GM21360 (cell line): ENCODE measurements around the gene TACC2.

Experiments used
- ATAC-seq: cut with Tn5 transposase; IDR thresholded peaks from one replicate; pipeline ENCODE4 v1.9.1; 2021; ENCODE audit warnings: mild to moderate bottlenecking, moderate library complexity; ENCODE audit not compliant: unreplicated experiment

The TACC2 gene

GRCh38 chr10:122290833-122291532 lies 302.0 kb downstream of the TACC2 start:
- no peak for ATAC-seq

DNA sequence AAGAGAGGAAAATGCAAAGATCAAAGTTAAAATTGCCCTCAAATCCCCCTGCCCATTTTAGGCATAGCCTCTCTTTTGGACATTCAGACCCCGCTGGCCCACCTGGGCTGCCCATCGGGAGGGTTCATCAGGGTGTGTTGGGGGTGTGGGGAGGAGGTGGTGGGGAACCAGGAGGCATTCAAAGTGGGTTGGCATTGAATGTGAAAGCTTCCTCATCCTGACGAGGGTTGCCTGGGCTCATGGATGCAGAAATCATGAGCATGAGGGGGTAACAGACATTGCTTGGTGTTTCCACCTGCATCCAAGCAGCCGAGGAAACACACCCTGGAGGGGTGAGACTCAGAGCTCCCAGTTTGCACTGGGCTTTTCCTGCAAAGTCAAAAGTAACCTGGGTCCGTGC lies 302.8 kb downstream of the TACC2 start:
- ATAC-seq = no peak

DNA sequence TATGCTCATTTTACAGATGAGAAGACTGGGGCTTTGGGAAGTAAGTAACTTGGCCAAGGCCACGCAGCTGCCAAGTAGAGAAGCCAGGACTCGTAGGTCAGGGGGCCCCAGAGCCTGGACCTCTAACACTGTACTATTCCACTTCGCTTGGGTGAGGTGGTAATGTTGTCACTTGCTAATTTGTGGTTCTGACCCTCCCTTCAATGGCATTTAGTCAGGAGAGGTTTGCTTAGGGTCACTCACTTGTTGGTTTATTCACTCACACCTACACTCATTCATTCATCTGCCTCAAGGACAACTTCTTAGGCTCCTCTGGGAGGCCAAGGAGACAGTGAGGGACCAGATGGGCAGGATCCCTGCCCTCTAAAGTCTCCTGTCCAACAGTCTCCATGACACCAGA lies 303.4 kb downstream of the TACC2 start:
- no peak for ATAC-seq

DNA sequence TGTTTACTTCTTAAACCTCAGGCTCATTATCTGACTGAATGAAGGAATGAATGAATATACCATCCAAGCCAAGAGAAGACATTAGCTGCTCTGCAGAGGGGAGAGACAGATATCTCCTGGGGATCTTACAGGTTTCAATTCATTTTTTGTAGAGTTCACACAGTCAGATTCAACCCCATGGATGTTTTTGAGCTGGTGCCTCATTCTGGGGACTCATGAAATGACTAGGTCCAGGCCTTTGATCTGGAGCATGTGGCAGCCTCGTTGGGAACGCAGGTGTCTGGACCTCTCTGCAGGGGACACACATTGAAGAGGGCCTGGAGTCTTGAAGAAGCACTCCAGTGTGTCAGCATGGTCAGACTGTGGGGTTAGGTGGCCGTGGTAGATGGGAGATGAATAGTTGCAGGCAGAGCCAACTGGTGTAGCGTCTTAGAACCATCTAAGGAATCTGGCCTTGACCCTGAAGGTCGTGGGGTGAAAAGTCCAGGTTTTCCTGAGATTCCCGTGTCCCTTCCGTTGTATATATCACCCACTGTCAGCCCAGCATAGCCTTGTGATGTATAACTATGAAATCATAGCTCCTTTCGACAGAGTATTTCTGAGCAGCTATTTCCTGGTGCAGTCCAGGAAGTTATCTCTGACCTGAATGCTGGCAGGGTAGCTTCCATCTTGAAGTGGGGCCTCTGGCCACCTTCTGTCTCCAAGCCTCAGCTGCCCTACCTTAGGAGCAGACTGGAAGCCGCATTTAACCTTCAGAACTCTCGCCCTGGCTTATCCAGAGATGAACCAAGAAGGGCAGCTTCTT lies 304.4 kb downstream of the TACC2 start:
- ATAC-seq = peak; percentile 56

- ATAC-seq = no peak
Measured at GRCh38 chr10:122293961-122294380, 305.0 kb downstream of the TACC2 start.

GRCh38 chr10:122294511-122295450 lies 305.8 kb downstream of the TACC2 start:
- no peak for ATAC-seq

- no peak for ATAC-seq
Measured at GRCh38 chr10:122295451-122295809, 306.5 kb downstream of the TACC2 start.

DNA sequence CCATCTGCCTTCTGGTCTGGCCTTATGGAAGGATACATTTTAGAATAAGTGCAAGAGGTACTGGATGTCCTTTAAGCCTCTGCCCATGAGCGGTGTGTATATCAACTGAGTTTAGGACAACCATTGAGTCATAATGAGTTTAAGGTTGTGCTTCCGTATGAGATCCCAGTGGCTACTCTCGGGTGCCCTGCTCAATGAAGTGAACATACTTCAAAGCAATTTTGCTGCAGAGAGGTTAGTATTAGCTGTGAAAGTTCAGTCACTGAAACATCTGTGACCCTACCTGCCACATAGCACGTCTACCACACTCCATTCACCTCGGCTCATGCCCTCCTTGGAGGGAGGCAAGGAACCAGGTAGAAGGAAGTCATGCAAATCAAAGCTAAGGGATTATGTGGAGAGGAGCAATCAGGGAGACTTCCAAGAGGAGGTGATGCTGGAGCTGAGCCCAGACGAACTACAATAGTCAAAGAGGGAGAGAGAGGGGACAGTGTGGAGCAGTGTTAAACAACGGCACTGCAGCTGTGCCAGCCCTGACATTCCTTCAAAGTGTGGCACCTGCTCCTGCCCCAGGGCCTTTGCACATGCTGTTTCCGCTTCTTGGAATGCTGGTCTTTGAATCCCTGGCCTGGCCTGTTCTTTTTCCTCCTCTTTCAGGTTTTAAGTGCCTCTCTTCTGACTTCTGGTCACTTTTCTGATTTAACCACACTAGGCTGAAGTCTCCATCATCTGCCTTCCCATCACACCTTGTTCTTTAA lies 307.6 kb downstream of the TACC2 start:
- peak; percentile 65 for ATAC-seq

GRCh38 chr10:122297583-122297982 lies 308.6 kb downstream of the TACC2 start:
- ATAC-seq = no peak

DNA sequence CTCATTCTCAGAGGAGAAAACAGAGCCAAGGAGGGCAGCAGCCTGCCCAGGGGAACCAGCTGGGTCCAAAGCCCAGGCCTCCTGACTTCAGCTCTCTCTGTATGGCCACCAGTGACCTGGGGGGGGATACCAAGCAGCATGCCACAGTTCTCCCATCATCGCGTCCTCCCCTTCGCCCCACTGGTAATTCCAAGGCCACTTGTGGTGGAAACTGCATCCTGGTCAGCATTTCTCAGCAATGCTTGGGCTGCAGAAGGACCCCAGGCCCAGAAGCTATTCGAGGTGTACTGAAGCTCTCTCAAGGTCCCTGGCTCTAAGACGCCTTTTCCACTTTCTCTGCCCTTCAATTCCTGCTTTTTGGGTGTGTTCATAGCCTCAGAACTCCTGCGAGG lies 309.2 kb downstream of the TACC2 start:
- ATAC-seq = no peak

- peak; percentile 54 for ATAC-seq
Measured at GRCh38 chr10:122298598-122299301, 309.8 kb downstream of the TACC2 start.

DNA sequence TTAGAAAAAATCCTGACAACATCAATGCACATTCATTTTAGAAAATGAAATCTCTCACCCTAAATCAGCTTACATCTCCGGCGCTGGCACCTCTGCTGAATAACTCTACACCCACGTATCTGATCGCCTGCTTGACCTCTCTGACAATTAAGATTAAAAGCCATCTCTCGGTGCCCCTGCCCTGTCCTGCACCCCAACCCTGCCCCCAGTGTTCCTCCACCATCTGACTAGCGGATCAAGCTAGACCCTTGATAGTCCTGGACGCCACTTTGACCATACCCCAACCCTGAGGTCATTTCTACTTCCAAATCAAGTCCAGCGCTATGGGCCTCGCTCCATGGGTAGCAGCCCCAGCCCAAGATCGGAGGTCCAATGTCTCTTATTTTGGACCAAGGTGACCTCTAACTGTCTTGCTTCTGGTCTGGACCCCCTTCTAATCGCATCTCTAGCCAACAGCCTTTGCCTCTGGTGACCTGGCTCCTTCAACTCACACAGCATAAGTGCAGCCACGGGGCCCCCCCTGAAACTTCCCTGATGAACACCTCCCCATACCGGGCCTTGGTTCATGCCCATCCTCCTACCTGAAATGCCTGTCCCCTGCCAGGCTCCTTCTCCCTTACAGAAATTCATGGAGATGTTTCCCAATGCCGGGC lies 310.6 kb downstream of the TACC2 start:
- no peak for ATAC-seq

DNA sequence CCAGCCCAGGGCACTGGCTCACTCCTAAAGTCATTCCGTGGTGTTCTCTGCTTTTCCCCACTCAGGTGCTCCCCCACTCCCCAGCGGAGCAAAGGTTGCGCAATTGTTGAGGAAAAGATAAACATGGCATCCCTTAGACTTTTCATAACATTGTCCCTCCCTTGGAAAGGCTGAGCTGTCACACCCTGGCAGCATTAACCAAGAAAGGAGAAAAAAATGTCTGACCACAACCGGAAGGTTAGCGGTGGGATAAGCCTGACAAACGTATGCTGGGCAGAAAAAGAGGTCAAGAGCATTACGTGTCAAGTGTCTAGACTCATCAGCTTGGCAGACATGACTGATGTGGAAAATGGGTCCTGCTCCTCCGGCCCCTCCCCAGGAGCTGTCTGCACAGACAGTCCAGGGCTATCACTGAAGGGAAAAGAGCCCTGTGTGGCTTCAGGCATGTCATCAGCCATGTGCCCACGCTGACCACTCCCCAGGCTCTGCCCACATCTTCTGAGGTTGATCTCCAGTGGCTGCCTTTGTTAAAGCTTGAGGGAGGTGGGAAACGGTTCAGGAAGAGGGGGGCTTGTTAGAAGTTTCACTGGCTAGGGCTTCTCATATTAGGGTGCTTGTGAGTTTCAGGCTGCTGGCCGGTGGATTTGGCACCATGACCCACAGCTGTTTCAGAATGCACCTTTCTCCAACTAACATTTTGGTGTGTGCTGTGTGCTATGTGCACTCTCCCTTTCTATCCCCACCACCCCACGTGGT lies 312.3 kb downstream of the TACC2 start:
- ATAC-seq = no peak

GRCh38 chr10:122301811-122302115 lies 312.8 kb downstream of the TACC2 start:
- ATAC-seq = no peak

- ATAC-seq = no peak
Measured at GRCh38 chr10:122302315-122302714, 313.4 kb downstream of the TACC2 start.

GRCh38 chr10:122303271-122304053 lies 314.5 kb downstream of the TACC2 start:
- no peak for ATAC-seq
